A673 (cell line): ENCODE data around the gene PARD3. TPM values are rescaled to one million over a fixed set of nuclear protein-coding genes. Genes with fewer than 3 reads are reported as not detected.

Experiments
- BruUV-seq: library from RNA; stranded (reverse); fragments of 400-500 nt; replicated peaks from 2 replicates; lab custom pipeline; 2021; lab: Mats Ljungman, UMichigan
- CTCF ChIA-PET: fragments of 300-600 bp; sonication (Branson Sonifier 250); formaldehyde crosslinking; loops from one replicate; lab custom pipeline; 2022; ENCODE audit warnings: antibody characterized with exemption; lab: Charles Lee
- POLR2A ChIA-PET: fragments of 300-600 bp; sonication (Branson Sonifier 250); formaldehyde crosslinking; loops from one replicate; lab custom pipeline; 2022; ENCODE audit warnings: antibody characterized with exemption; ENCODE audit not compliant: low non-redundant PET; lab: Charles Lee
- DNase-seq: peaks from one replicate; pipeline ENCODE4 v3.0.0-alpha.2; 2015; ENCODE audit warnings: low spot score
- H3K27ac ChIP-seq: fragments of 200-600 bp; sonication (generic); 2 replicates; pipeline ENCODE4 v1.5.1; 2016; ENCODE audit warnings: mixed run types, low read depth, mild to moderate bottlenecking, mixed read lengths, antibody characterized with exemption, low read length; ENCODE audit not compliant: poor library complexity, severe bottlenecking
- H3K27me3 ChIP-seq: fragments of 200-600 bp; sonication (generic); replicated peaks from 2 replicates; pipeline ENCODE4 v1.6.1; 2017; ENCODE audit warnings: mixed run types, low read depth, mild to moderate bottlenecking, mixed read lengths, antibody characterized with exemption, low read length; ENCODE audit not compliant: insufficient read depth, poor library complexity
- H3K36me3 ChIP-seq: fragments of 200-600 bp; sonication (generic); 2 replicates; pipeline ENCODE4 v1.6.1; 2016; ENCODE audit warnings: mixed run types, mild to moderate bottlenecking, mixed read lengths, antibody characterized with exemption, low read length; ENCODE audit not compliant: insufficient read depth, poor library complexity, severe bottlenecking
- H3K4me1 ChIP-seq: fragments of 200-600 bp; sonication (generic); 2 replicates; pipeline ENCODE4 v1.6.1; 2017; ENCODE audit warnings: mixed run types, mild to moderate bottlenecking, mixed read lengths, antibody characterized with exemption, low read length; ENCODE audit not compliant: insufficient read depth, poor library complexity, severe bottlenecking
- H3K4me3 ChIP-seq: fragments of 200-600 bp; sonication (generic); 2 replicates; pipeline ENCODE4 v1.5.1; 2016; ENCODE audit warnings: low read depth, mixed run types, mild to moderate bottlenecking, mixed read lengths, low read length; ENCODE audit not compliant: poor library complexity, severe bottlenecking
- H3K9me3 ChIP-seq: fragments of 200-600 bp; sonication (generic); 2 replicates; pipeline ENCODE4 v1.6.1; 2016; ENCODE audit warnings: mixed run types, low read depth, mild to moderate bottlenecking, mixed read lengths, antibody characterized with exemption, low read length; ENCODE audit not compliant: poor library complexity, severe bottlenecking
- EZH2 ChIP-seq: fragments of 200-600 bp; sonication (generic); IDR thresholded peaks from 2 replicates; pipeline ENCODE4 v1.6.1; 2017; ENCODE audit warnings: borderline replicate concordance, low read depth, mild to moderate bottlenecking, mixed read lengths, antibody characterized with exemption, low read length; ENCODE audit not compliant: poor library complexity, severe bottlenecking
- intact Hi-C: fragments of 100-400 bp; cut with micrococcal nuclease; formaldehyde crosslinking; loops from one replicate; pipeline ENCODE4 v1.10.0; 2022; ENCODE audit not compliant: unreplicated experiment
- total RNA-seq: library from RNA; stranded (reverse); gene quantifications from 2 replicates; pipeline ENCODE4 v1.2.3, GENCODE V29; 2021
- TF ChIP-seq, protein P1 (sequence below): fragments of 300-800, 200-600 bp; sonication (generic); conservative IDR thresholded peaks from 2 replicates; pipeline ENCODE4 v1.5.1; 2017; ENCODE audit warnings: low read depth, mild to moderate bottlenecking, antibody characterized with exemption, low read length, moderate library complexity, mixed read lengths

Gene PARD3
- total RNA-seq, 1 experiment from 2014 or later = 28.0 TPM

DNA sequence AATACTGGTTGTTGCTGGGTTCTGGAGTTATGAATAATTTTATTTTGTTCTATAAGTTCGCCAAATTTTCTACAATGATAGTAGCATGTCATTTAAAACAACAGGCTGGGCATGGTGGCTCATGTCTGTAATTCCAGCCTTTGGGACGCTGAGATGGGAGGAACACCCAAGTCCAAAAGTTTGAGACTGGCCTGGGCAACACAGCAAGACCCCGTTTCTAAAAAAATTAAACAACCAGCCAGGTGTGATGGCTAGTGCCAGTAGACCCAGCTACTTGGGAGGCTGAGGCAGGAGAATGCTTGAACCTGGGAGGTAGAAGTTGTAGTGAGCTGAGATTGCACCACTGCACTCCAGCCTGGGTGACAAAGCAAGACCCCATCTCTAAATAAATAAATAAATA lies 347.7 kb downstream of the PARD3 start:
- TF ChIP-seq EZH2 = no peak
- TF ChIP-seq, protein P1, sequence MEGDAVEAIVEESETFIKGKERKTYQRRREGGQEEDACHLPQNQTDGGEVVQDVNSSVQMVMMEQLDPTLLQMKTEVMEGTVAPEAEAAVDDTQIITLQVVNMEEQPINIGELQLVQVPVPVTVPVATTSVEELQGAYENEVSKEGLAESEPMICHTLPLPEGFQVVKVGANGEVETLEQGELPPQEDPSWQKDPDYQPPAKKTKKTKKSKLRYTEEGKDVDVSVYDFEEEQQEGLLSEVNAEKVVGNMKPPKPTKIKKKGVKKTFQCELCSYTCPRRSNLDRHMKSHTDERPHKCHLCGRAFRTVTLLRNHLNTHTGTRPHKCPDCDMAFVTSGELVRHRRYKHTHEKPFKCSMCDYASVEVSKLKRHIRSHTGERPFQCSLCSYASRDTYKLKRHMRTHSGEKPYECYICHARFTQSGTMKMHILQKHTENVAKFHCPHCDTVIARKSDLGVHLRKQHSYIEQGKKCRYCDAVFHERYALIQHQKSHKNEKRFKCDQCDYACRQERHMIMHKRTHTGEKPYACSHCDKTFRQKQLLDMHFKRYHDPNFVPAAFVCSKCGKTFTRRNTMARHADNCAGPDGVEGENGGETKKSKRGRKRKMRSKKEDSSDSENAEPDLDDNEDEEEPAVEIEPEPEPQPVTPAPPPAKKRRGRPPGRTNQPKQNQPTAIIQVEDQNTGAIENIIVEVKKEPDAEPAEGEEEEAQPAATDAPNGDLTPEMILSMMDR = no peak
- ChIA-PET CTCF (no interaction called here), POLR2A (no interaction called here)
- H3K27ac ChIP-seq = no peak overlapping the region
- no peak overlapping the region for H3K4me3 ChIP-seq
- no peaks in the 10 kb centered on the region for H3K9me3 ChIP-seq
- H3K27me3 ChIP-seq = no peaks in the 10 kb centered on the region
- H3K36me3 ChIP-seq = no peaks in the 10 kb centered on the region
- intact Hi-C loops = no loop called here
- no peak for DNase-seq
- no TSS peak for BruUV-seq
- H3K4me1 ChIP-seq = peaks cover 3% of the 10 kb centered on the region

DNA sequence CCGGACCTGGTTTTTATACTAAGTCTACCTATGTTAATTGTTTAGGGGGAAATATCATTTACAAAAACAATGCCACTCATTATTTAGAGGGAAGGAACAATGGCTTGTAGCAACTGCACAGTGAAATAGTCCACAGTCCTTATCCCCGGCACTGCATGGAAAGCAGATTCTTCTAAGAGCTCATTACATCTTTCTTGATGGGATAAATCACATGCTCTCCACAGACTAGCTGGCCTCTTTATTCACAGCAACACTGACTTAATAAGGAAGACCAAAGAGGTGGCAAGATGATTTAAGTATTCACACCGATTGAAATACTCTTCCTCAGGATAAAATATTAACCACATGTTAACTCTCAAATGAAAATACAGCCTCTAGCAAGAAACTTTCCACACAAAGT lies 349.4 kb downstream of the PARD3 start:
- DNase-seq = no peak
- Histone ChIP-seq H3K27ac (no peak overlapping the region), H3K27me3 (no peaks in the 10 kb centered on the region), H3K36me3 (no peaks in the 10 kb centered on the region), H3K4me1 (peaks cover 12% of the 10 kb centered on the region), H3K9me3 (no peaks in the 10 kb centered on the region), H3K4me3 (no peak overlapping the region)
- ChIA-PET CTCF (no interaction called here), POLR2A (no interaction called here)
- BruUV-seq = no TSS peak
- intact Hi-C loops = no loop called here
- TF ChIP-seq, protein P1 = no peak

DNA sequence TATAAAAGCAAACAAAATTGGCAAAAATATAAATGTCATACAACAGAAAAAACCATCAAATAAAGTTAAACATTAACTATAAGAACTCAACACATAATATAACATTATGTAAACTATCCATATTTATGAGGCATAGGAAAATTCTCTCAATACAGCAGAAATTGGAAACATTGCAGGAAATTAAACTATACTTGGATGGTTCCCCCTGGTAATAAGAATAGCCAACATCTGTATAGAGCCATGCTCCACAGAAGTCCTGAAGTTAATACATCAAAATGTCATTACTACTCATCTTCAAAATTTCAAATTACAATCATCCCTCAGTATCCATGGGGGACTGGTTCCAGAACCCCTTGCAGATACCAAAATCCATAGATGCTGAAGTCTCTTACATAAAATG lies 350.5 kb downstream of the PARD3 start:
- Histone ChIP-seq H3K4me3 (no peak overlapping the region), H3K9me3 (no peaks in the 10 kb centered on the region), H3K27ac (no peak overlapping the region), H3K36me3 (no peaks in the 10 kb centered on the region), H3K4me1 (peaks cover 12% of the 10 kb centered on the region), H3K27me3 (no peaks in the 10 kb centered on the region)
- intact Hi-C loops = no loop called here
- BruUV-seq = no TSS peak
- TF ChIP-seq, protein P1 = no peak
- TF ChIP-seq EZH2 = no peak
- POLR2A ChIA-PET = no interaction called here
- DNase-seq = no peak
- CTCF ChIA-PET = no interaction called here
